Endothelial cell of umbilical vein (primary cell): ENCODE measurements around the gene TAF15.

Experiments
- EZH2 ChIP-seq: IDR thresholded peaks from 2 replicates; pipeline ENCODE4 v1.6.1; 2012; ENCODE audit warnings: borderline replicate concordance, low read depth, mild to moderate bottlenecking, moderate library complexity, low read length, inconsistent platforms; ENCODE audit not compliant: severe bottlenecking
- FOS ChIP-seq: IDR thresholded peaks from 2 replicates; pipeline ENCODE4 v1.6.1; 2011; ENCODE audit warnings: mild to moderate bottlenecking, low read length, moderate library complexity, borderline replicate concordance; ENCODE audit not compliant: insufficient read depth
- GATA2 ChIP-seq: IDR thresholded peaks from 2 replicates; pipeline ENCODE4 v1.7.0; 2011; ENCODE audit warnings: low read depth, mild to moderate bottlenecking, moderate library complexity, mixed read lengths, low read length; ENCODE audit not compliant: insufficient read length, insufficient read depth
- JUN ChIP-seq: IDR thresholded peaks from 2 replicates; pipeline ENCODE4 v1.6.1; 2011; ENCODE audit warnings: borderline replicate concordance, low read depth; ENCODE audit not compliant: insufficient read length, insufficient read depth
- MYC ChIP-seq: IDR thresholded peaks from one replicate; pipeline ENCODE4 v1.6.1; 2011; ENCODE audit warnings: mild to moderate bottlenecking, low read depth, low read length
- POLR2A ChIP-seq: IDR thresholded peaks from 2 replicates; pipeline ENCODE4 v1.6.1; 2012; ENCODE audit warnings: low read depth, mild to moderate bottlenecking, control low read depth, low read length
- POLR2AphosphoS5 ChIP-seq: IDR thresholded peaks from 2 replicates; pipeline ENCODE4 v1.6.1; 2012; ENCODE audit warnings: low read depth, mild to moderate bottlenecking, control low read depth, low read length, moderate library complexity; ENCODE audit not compliant: insufficient read depth
- TF ChIP-seq, protein P1 (sequence below), 2 donors: IDR thresholded peaks; 1 replicate in 1 of 2; 2 replicates in 1 of 2; pipeline ENCODE4 v1.5.1; 2011; ENCODE audit warnings: low read length in 2 of 2, mild to moderate bottlenecking in 2 of 2, moderate library complexity in 2 of 2, control low read depth in 1 of 2, inconsistent platforms in 1 of 2, low read depth in 1 of 2; ENCODE audit not compliant: insufficient read depth in 1 of 2; ENCODE audit errors: extremely low read depth in 1 of 2
- TF ChIP-seq, protein P2 (sequence below): IDR thresholded peaks from 2 replicates; pipeline ENCODE4 v1.6.1; 2011; ENCODE audit not compliant: insufficient read depth, insufficient read length

DNA sequence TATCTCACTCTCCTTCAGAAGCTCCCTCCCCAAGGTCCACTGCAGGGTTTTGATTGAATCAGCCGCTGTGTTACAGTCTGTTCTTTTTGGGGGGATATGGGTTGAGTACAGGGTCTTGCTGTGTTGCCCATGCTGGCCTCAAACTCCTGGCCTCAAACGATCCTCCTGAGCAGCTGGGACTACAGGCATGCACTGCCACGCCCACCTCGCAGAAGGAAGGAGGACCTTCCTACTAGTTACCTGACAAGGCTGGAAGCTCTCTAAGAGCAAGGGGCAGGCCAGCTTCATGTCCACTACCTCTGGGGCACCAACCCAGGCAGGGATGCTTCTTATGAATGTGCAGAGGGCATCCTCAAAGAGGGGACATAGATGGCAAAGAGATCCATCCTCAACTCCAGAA is 11.9 kb upstream of the TAF15 start:
- TF ChIP-seq, protein P1, sequence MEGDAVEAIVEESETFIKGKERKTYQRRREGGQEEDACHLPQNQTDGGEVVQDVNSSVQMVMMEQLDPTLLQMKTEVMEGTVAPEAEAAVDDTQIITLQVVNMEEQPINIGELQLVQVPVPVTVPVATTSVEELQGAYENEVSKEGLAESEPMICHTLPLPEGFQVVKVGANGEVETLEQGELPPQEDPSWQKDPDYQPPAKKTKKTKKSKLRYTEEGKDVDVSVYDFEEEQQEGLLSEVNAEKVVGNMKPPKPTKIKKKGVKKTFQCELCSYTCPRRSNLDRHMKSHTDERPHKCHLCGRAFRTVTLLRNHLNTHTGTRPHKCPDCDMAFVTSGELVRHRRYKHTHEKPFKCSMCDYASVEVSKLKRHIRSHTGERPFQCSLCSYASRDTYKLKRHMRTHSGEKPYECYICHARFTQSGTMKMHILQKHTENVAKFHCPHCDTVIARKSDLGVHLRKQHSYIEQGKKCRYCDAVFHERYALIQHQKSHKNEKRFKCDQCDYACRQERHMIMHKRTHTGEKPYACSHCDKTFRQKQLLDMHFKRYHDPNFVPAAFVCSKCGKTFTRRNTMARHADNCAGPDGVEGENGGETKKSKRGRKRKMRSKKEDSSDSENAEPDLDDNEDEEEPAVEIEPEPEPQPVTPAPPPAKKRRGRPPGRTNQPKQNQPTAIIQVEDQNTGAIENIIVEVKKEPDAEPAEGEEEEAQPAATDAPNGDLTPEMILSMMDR (IDR thresholded peaks at IDR 0.05; ENCODE audit: extremely low read depth in 1 of 2, insufficient read depth in 1 of 2, low read depth in 1 of 2, low read length in 2 of 2), result no peak
- TF ChIP-seq EZH2 (no peak), POLR2A (no peak), POLR2AphosphoS5 (no peak), JUN (no peak), GATA2 (no peak), FOS (no peak), MYC (no peak)
- TF ChIP-seq, protein P2, sequence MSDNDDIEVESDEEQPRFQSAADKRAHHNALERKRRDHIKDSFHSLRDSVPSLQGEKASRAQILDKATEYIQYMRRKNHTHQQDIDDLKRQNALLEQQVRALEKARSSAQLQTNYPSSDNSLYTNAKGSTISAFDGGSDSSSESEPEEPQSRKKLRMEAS, result no peak
